GM10266 (cell line): ENCODE data around the gene HTT-AS.

Experiments used
- DNase-seq: peaks from one replicate; pipeline ENCODE4 v3.0.0; 2012; ENCODE audit errors: extremely low spot score
- TF ChIP-seq, protein P1 (sequence below): IDR thresholded peaks from 2 replicates; pipeline ENCODE4 v1.5.1; 2012; ENCODE audit warnings: mild to moderate bottlenecking, low read depth; ENCODE audit not compliant: control insufficient read depth, insufficient read depth; ENCODE audit errors: missing control alignments

HTT-AS gene

GRCh38 chr4:3040452-3041191, 33.7 kb downstream of the HTT-AS start:
- TF ChIP-seq, protein P1, sequence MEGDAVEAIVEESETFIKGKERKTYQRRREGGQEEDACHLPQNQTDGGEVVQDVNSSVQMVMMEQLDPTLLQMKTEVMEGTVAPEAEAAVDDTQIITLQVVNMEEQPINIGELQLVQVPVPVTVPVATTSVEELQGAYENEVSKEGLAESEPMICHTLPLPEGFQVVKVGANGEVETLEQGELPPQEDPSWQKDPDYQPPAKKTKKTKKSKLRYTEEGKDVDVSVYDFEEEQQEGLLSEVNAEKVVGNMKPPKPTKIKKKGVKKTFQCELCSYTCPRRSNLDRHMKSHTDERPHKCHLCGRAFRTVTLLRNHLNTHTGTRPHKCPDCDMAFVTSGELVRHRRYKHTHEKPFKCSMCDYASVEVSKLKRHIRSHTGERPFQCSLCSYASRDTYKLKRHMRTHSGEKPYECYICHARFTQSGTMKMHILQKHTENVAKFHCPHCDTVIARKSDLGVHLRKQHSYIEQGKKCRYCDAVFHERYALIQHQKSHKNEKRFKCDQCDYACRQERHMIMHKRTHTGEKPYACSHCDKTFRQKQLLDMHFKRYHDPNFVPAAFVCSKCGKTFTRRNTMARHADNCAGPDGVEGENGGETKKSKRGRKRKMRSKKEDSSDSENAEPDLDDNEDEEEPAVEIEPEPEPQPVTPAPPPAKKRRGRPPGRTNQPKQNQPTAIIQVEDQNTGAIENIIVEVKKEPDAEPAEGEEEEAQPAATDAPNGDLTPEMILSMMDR: no peak
- no peak for DNase-seq

GRCh38 chr4:3039706-3040366, 34.5 kb downstream of the HTT-AS start:
- no peak for DNase-seq
- TF ChIP-seq, protein P1: no peak

GRCh38 chr4:3037957-3038461, 36.3 kb downstream of the HTT-AS start:
- TF ChIP-seq, protein P1: no peak
- no peak for DNase-seq

- TF ChIP-seq, protein P1: no peak
Observed at GRCh38 chr4:3036131-3036952, 38.0 kb downstream of the HTT-AS start.

DNA sequence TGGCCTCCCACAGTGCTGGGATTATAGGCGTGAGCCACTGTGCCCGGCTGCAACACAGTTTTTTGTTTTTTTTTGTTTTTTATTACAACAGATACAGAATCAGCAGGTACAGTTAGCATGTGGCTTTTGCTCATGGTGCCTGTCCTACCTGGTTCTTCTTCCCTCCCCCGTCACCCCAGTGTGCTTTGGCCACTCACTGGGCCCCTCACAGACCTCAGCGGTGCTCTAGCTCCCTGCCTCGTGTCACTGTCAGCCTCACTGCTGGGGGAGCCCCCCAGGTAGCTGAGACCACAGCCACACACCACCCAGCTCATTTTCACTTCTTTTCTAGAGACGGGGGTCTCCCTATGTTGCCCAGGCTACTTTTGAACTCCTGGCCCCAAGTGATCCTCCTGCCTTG, 38.7 kb downstream of the HTT-AS start:
- DNase-seq: no peak
- TF ChIP-seq, protein P1: no peak

More at GRCh38 chr4:3036131-3036952, 38.0 kb downstream of the HTT-AS start:
- DNase-seq: no peak

DNA sequence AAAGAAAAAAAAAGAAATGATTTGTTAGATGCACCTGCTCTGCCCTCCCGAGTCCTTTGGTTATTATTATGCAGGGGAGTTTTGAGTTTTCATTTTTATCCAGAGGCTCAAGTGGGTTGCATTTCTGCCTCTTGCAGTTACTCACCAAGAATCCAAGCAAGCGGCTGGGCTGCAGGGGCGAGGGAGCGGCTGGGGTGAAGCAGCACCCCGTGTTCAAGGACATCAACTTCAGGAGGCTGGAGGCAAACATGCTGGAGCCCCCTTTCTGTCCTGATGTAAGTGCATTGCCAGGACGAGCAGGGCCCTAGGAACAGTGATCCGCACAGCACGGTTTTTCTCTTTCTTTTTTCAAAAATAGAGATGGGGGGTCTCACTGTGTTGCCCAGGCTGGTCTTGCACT, 39.1 kb downstream of the HTT-AS start:
- no peak for DNase-seq
- TF ChIP-seq, protein P1: no peak
